ENCODE data around the gene ARHGAP5. TPM values are rescaled to one million over a fixed set of nuclear protein-coding genes. Genes with fewer than 3 reads are reported as not detected.

ARHGAP5 gene
- total RNA-seq, 1 donor from 2014 or later = 73.8 TPM

DNA sequence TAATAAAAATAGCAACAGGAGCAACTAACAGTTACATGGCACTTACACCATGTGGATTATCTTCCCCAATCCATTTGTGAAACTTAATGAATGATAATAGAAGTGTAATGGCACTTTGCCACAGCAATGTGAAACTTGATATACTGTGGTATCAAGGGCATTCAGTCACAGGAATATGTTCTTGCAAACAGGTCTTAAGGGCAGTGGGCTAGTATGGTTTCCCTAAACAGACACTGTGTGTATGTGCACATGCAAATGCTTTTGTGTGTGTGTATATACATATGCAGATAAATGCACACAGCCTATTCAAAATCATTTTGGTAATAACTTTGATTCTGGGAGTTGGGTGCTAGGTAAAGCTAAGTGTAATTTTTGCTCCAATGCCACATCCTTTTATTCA is 26.2 kb upstream of the ARHGAP5 start:
- peaks cover 4% of the 10 kb centered on the region for H3K36me3 Mint-ChIP-seq (ENCODE audit: unreplicated experiment)
- H3K4me1 Mint-ChIP-seq (ENCODE audit: low read depth, unreplicated experiment) = no peaks in the 10 kb centered on the region
- no peak for DNase-seq
- H3K27ac Mint-ChIP-seq (ENCODE audit: unreplicated experiment) = no peak overlapping the region
- TF ChIP-seq, protein P1, sequence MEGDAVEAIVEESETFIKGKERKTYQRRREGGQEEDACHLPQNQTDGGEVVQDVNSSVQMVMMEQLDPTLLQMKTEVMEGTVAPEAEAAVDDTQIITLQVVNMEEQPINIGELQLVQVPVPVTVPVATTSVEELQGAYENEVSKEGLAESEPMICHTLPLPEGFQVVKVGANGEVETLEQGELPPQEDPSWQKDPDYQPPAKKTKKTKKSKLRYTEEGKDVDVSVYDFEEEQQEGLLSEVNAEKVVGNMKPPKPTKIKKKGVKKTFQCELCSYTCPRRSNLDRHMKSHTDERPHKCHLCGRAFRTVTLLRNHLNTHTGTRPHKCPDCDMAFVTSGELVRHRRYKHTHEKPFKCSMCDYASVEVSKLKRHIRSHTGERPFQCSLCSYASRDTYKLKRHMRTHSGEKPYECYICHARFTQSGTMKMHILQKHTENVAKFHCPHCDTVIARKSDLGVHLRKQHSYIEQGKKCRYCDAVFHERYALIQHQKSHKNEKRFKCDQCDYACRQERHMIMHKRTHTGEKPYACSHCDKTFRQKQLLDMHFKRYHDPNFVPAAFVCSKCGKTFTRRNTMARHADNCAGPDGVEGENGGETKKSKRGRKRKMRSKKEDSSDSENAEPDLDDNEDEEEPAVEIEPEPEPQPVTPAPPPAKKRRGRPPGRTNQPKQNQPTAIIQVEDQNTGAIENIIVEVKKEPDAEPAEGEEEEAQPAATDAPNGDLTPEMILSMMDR (IDR thresholded peaks at IDR 0.05; ENCODE audit: partially characterized antibody, unreplicated experiment) = no peak
- H3K27me3 Mint-ChIP-seq (ENCODE audit: unreplicated experiment) = no peaks in the 10 kb centered on the region
- H3K9me3 Mint-ChIP-seq (ENCODE audit: unreplicated experiment) = no peaks in the 10 kb centered on the region
- H3K4me3 Mint-ChIP-seq (ENCODE audit: unreplicated experiment) = no peak overlapping the region

DNA sequence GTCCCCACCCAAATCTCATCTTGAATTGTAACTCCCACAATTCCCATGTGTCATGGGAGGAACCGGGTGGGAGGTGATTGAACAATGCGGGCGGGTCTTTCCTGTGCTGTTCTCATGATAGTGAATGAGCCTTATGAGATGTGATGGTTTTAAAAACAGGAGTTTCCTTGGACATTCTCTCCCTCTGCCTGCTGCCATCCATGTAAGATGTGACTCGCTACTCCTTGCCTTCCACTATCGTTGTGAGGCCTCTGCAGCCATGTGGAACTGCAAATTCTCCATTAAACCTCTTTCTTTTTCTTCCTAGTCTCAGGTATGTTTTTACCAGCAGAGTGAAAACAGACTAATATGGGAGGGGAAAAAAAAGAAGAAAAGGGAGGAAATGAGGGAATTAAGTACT is 22.6 kb upstream of the ARHGAP5 start:
- no peaks in the 10 kb centered on the region for H3K4me1 Mint-ChIP-seq (ENCODE audit: low read depth, unreplicated experiment)

DNA sequence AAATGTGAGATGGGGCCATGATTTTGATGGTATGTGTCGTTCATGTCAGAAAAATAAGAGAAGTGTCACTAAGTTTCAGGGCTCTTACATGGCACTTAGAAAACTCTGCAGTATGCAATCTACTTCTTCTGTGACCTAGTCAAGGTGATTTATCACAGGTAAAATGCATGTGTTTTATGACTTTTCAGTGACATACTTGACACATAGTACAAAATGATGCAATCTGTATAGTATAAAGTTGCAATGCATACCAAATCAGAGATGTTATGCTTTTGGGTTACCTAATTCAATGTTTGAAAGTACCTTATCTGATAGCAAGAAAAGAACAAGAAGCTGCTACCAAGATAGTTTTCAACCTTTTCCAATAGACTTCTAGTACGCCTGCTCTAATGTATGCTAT is 21.9 kb upstream of the ARHGAP5 start:
- H3K9me3 Mint-ChIP-seq (ENCODE audit: unreplicated experiment) = no peaks in the 10 kb centered on the region
- no peak for DNase-seq
- H3K4me1 Mint-ChIP-seq (ENCODE audit: low read depth, unreplicated experiment) = no peaks in the 10 kb centered on the region
- TF ChIP-seq, protein P1 (IDR thresholded peaks at IDR 0.05; ENCODE audit: partially characterized antibody, unreplicated experiment) = no peak
- no peaks in the 10 kb centered on the region for H3K27me3 Mint-ChIP-seq (ENCODE audit: unreplicated experiment)
- H3K27ac Mint-ChIP-seq (ENCODE audit: unreplicated experiment) = no peak overlapping the region
- H3K36me3 Mint-ChIP-seq (ENCODE audit: unreplicated experiment) = peaks cover 4% of the 10 kb centered on the region
- H3K4me3 Mint-ChIP-seq (ENCODE audit: unreplicated experiment) = no peak overlapping the region

More for the DNA sequence above, 22.6 kb upstream of the ARHGAP5 start:
- H3K36me3 Mint-ChIP-seq (ENCODE audit: unreplicated experiment) = peaks cover 4% of the 10 kb centered on the region
- H3K27me3 Mint-ChIP-seq (ENCODE audit: unreplicated experiment) = no peaks in the 10 kb centered on the region
- H3K9me3 Mint-ChIP-seq (ENCODE audit: unreplicated experiment) = no peaks in the 10 kb centered on the region
- no peak for DNase-seq
- TF ChIP-seq, protein P1 (IDR thresholded peaks at IDR 0.05; ENCODE audit: partially characterized antibody, unreplicated experiment) = no peak
- no peak overlapping the region for H3K27ac Mint-ChIP-seq (ENCODE audit: unreplicated experiment)
- H3K4me3 Mint-ChIP-seq (ENCODE audit: unreplicated experiment) = no peak overlapping the region

DNA sequence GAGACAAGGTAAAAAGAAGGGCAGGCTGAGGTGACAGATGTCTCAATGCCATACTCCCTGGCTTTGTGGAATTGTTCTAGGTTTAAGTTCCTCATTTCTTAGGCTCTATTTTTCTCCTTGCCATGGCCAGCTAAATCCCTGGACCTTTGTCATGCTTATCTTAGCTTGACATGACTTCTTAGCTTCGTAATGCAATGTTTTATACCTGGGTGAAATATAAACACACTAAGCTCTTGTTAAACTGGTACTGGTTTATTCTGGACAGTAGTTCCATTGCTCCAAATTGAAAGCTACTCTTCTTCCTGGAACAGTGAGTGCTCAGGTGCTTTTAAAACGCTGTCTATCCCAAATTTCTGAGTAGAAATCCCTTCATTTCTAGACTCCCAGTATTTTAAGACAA is 17.4 kb upstream of the ARHGAP5 start:
- peaks cover under 1% of the 10 kb centered on the region for H3K36me3 Mint-ChIP-seq (ENCODE audit: unreplicated experiment)
- peaks cover 1% of the 10 kb centered on the region for H3K9me3 Mint-ChIP-seq (ENCODE audit: unreplicated experiment)
- no peak for DNase-seq
- no peaks in the 10 kb centered on the region for H3K27me3 Mint-ChIP-seq (ENCODE audit: unreplicated experiment)
- no peak overlapping the region for H3K27ac Mint-ChIP-seq (ENCODE audit: unreplicated experiment)
- no peaks in the 10 kb centered on the region for H3K4me1 Mint-ChIP-seq (ENCODE audit: low read depth, unreplicated experiment)
- H3K4me3 Mint-ChIP-seq (ENCODE audit: unreplicated experiment) = no peak overlapping the region
- TF ChIP-seq, protein P1 (IDR thresholded peaks at IDR 0.05; ENCODE audit: partially characterized antibody, unreplicated experiment) = no peak

DNA sequence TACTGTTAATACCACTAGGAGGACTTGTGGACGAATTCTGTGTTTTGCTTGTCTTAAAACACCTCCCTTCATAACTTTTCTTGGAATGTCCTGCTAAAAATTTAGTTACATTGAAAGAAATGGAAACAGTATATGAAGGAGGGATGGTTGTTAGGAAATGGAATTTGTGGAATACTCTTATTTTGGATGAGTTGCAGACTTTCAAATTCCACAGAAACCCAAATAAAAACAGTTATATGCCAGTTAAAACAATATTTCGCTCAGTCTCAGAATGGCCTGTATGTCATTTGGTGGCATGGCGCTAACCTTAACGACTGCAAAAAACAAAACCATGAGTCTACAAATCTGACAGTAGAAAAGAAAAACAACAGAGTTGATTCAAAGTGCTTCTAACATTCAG is 12.2 kb upstream of the ARHGAP5 start:
- Mint-ChIP-seq H3K4me3 (ENCODE audit: unreplicated experiment) (no peak overlapping the region), H3K27ac (ENCODE audit: unreplicated experiment) (no peak overlapping the region), H3K36me3 (ENCODE audit: unreplicated experiment) (no peaks in the 10 kb centered on the region), H3K27me3 (ENCODE audit: unreplicated experiment) (no peaks in the 10 kb centered on the region), H3K9me3 (ENCODE audit: unreplicated experiment) (peaks cover 1% of the 10 kb centered on the region), H3K4me1 (ENCODE audit: low read depth, unreplicated experiment) (no peaks in the 10 kb centered on the region)
- TF ChIP-seq, protein P1 (IDR thresholded peaks at IDR 0.05; ENCODE audit: partially characterized antibody, unreplicated experiment) = no peak
- DNase-seq = no peak

Measured in glutamatergic neuron (in vitro differentiated cells).